HepG2 (cell line): ENCODE results near the gene C11orf68. TPM values are rescaled to one million over a fixed set of nuclear protein-coding genes. Genes with fewer than 3 reads are reported as not detected.

Experiments
- AGO1 ChIP-seq: fragments of 200-400 bp; formaldehyde crosslinking; IDR thresholded peaks from 2 replicates; pipeline ENCODE4 v1.6.1; 2017; ENCODE audit warnings: mild to moderate bottlenecking, low read depth, low read length, moderate library complexity; ENCODE audit not compliant: poor library complexity, severe bottlenecking
- CCDC6 ChIP-seq: sonication (generic); formaldehyde crosslinking; IDR thresholded peaks from 2 replicates; pipeline ENCODE4 v1.8.1; 2022; ENCODE audit warnings: mild to moderate bottlenecking, missing genetic modification reagents, moderate library complexity
- CHD2 ChIP-seq: IDR thresholded peaks from 2 replicates; pipeline ENCODE4 v1.6.1; 2011; ENCODE audit warnings: low read depth, low read length, improper control_type of control experiment
- ERF ChIP-seq: IDR thresholded peaks from 2 replicates; pipeline ENCODE4 v1.6.1; 2018; ENCODE audit warnings: missing biosample characterization, missing genetic modification reagents
- FOXJ3 ChIP-seq: sonication (generic); formaldehyde crosslinking; IDR thresholded peaks from 2 replicates; pipeline ENCODE4 v1.4.0; 2020; ENCODE audit warnings: missing genetic modification reagents, mild to moderate bottlenecking, borderline replicate concordance
- HDAC1 ChIP-seq: sonication (generic); formaldehyde crosslinking; IDR thresholded peaks from 2 replicates; pipeline ENCODE4 v1.5.1; 2020; ENCODE audit warnings: mild to moderate bottlenecking, missing genetic modification reagents
- IKZF1 ChIP-seq: fragments of 450-650 bp; IDR thresholded peaks from 2 replicates; pipeline ENCODE4 v1.7.1; 2016
- LBX2 ChIP-seq: sonication (generic); formaldehyde crosslinking; IDR thresholded peaks from 2 replicates; pipeline ENCODE4 v1.5.0; 2020; ENCODE audit warnings: missing genetic modification reagents, mild to moderate bottlenecking, borderline replicate concordance
- NONO ChIP-seq, 2 experiments: fragments of 450-650 bp in 1 of 2; sonication (generic) in 1 of 2; formaldehyde crosslinking in 1 of 2; IDR thresholded peaks in 1 of 2; conservative IDR thresholded peaks in 1 of 2; 2 replicates each; pipeline versions ENCODE4 v1.6.1 to v1.8.0; 2017 to 2022; ENCODE audit warnings: mild to moderate bottlenecking in 1 of 2, missing genetic modification reagents in 1 of 2, moderate library complexity in 1 of 2
- NR3C1 ChIP-seq: sonication (generic); formaldehyde crosslinking; IDR thresholded peaks from 2 replicates; pipeline ENCODE4 v1.4.0; 2020; ENCODE audit warnings: missing genetic modification reagents
- SIX1 ChIP-seq: sonication (generic); formaldehyde crosslinking; IDR thresholded peaks from 2 replicates; pipeline ENCODE4 v1.4.0; 2020; ENCODE audit warnings: missing genetic modification reagents, borderline replicate concordance
- TEAD2 ChIP-seq: sonication (generic); formaldehyde crosslinking; IDR thresholded peaks from 2 replicates; pipeline ENCODE4 v1.9.0; 2021; ENCODE audit warnings: missing genetic modification reagents
- XBP1 ChIP-seq: sonication (generic); formaldehyde crosslinking; IDR thresholded peaks from 2 replicates; pipeline ENCODE4 v1.5.0; 2020; ENCODE audit warnings: missing genetic modification reagents
- YY1 ChIP-seq: IDR thresholded peaks from 2 replicates; pipeline ENCODE4 v1.6.1; 2011; ENCODE audit warnings: low read length, low read depth, moderate library complexity, mild to moderate bottlenecking; ENCODE audit not compliant: insufficient read depth, insufficient replicate concordance
- ZFX ChIP-seq: sonication (generic); formaldehyde crosslinking; IDR thresholded peaks from 2 replicates; pipeline ENCODE4 v1.4.0; 2020; ENCODE audit warnings: mild to moderate bottlenecking, low read depth, missing genetic modification reagents, moderate library complexity
- ZFY ChIP-seq: sonication (generic); formaldehyde crosslinking; IDR thresholded peaks from 2 replicates; pipeline ENCODE4 v1.4.0; 2020; ENCODE audit warnings: missing genetic modification reagents
- ZNF10 ChIP-seq: sonication (generic); formaldehyde crosslinking; IDR thresholded peaks from 2 replicates; pipeline ENCODE4 v1.4.0; 2020; ENCODE audit warnings: mild to moderate bottlenecking, low read depth, missing genetic modification reagents, borderline replicate concordance
- ZNF264 ChIP-seq: sonication (generic); formaldehyde crosslinking; IDR thresholded peaks from 2 replicates; pipeline ENCODE4 v1.4.0; 2020; ENCODE audit warnings: missing genetic modification reagents
- ZNF382 ChIP-seq: sonication (generic); formaldehyde crosslinking; IDR thresholded peaks from 2 replicates; pipeline ENCODE4 v1.5.0; 2020; ENCODE audit warnings: missing genetic modification reagents, mild to moderate bottlenecking, borderline replicate concordance
- ZNF674 ChIP-seq: sonication (generic); formaldehyde crosslinking; IDR thresholded peaks from 2 replicates; pipeline ENCODE4 v1.5.0; 2020; ENCODE audit warnings: low read depth, mild to moderate bottlenecking, missing genetic modification reagents
- polyA plus RNA-seq, 8 experiments: library from polyadenylated mRNA; depleted of rRNA in 3 of 8; stranded (reverse) in 7 of 8; unstranded in 1 of 8; fragments of >200 nt; fragmentation: Illumina TruSeq in 4 of 8; extraction: Trizol in 4 of 8; gene quantifications; 2 replicates each; pipeline versions ENCODE4 v1.2.1 to v1.2.3, GENCODE V29; 2011 to 2016; ENCODE audit warnings: low read depth in 4 of 8, missing spikeins in 1 of 8, mixed read lengths in 1 of 8; ENCODE audit not compliant: insufficient read depth in 1 of 8
- total RNA-seq, 5 experiments: library from RNA; depleted of rRNA; stranded (reverse); fragments of >200 nt; fragmentation: Illumina TruSeq; extraction: Trizol; gene quantifications; 2 replicates each; pipeline ENCODE4 v1.2.3, GENCODE V29; 2016; ENCODE audit warnings: low read depth in 1 of 5
- TF ChIP-seq, protein P1 (sequence below): sonication (generic); formaldehyde crosslinking; IDR thresholded peaks from 2 replicates; pipeline ENCODE4 v1.4.0; 2020; ENCODE audit warnings: missing genetic modification reagents
- TF ChIP-seq, protein P2 (sequence below), 2 experiments: sonication (generic) in 1 of 2; formaldehyde crosslinking in 1 of 2; IDR thresholded peaks; 2 replicates each; pipeline versions ENCODE4 v1.4.0 to v1.6.1; 2016 to 2020; ENCODE audit warnings: borderline replicate concordance in 1 of 2, low read depth in 1 of 2, mild to moderate bottlenecking in 1 of 2, missing genetic modification reagents in 1 of 2

Gene C11orf68
- total and polyA plus RNA-seq, 2 of the 13 experiments (the other 11 are each of a cell fraction or from before 2014, with no cell fraction given), result 8.4 to 28.3 TPM

DNA sequence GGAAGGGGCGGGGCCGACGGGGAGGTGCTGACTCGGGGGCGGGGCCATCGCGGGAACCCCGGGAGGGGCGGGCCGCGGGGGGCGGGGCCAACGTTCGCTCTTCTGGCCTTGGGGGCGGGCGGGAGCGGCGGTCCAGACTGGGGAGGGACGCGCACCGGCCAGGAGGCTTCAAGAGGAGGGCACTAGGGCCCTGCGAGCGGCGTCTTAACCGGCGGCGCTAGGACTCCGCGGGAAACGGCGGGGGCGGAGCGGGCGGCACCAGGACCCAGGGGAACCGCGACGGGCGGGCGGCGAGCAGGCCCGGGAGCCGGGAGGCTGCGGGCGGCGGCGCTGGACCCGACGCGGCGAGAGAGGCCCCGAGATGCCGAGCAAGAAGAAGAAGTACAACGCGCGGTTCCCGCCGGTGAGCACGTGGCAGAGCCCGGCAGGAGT is 295 bp upstream of the C11orf68 start, which contains the start of gene DRAP1 (continued):
- TF ChIP-seq ZNF10 (CRISPR knock-in tag), result no peak
- TF ChIP-seq CCDC6 (CRISPR knock-in tag), result no peak; the same call in 1 of the 2 replicates
- 0 out of 2 replicates have a peak, but pooled peaks have one; percentile 67 for TF ChIP-seq LBX2 (CRISPR knock-in tag)
- TF ChIP-seq SIX1 (CRISPR knock-in tag), result no peak
- TF ChIP-seq ZNF264 (CRISPR knock-in tag), result peak; percentile 83
- no peak for TF ChIP-seq AGO1
- TF ChIP-seq ERF (CRISPR knock-in tag), result peak; percentile 78
- no peak for TF ChIP-seq ZNF674 (CRISPR knock-in tag)
- TF ChIP-seq ZFX (CRISPR knock-in tag), result peak; percentile 81
- no peak; the same call in 1 of the 2 replicates for TF ChIP-seq HDAC1 (CRISPR knock-in tag)
- no peak for TF ChIP-seq ZNF382 (CRISPR knock-in tag)
- no peak; the same call in 1 of the 2 replicates for TF ChIP-seq XBP1 (CRISPR knock-in tag)
- no peak for TF ChIP-seq IKZF1
- TF ChIP-seq NONO (IDR thresholded peaks at IDR 0.05), result no peak
- peak; percentile 65 for TF ChIP-seq NONO (CRISPR knock-in tag; conservative IDR thresholded peaks at IDR 0.05)
- TF ChIP-seq, protein P1, sequence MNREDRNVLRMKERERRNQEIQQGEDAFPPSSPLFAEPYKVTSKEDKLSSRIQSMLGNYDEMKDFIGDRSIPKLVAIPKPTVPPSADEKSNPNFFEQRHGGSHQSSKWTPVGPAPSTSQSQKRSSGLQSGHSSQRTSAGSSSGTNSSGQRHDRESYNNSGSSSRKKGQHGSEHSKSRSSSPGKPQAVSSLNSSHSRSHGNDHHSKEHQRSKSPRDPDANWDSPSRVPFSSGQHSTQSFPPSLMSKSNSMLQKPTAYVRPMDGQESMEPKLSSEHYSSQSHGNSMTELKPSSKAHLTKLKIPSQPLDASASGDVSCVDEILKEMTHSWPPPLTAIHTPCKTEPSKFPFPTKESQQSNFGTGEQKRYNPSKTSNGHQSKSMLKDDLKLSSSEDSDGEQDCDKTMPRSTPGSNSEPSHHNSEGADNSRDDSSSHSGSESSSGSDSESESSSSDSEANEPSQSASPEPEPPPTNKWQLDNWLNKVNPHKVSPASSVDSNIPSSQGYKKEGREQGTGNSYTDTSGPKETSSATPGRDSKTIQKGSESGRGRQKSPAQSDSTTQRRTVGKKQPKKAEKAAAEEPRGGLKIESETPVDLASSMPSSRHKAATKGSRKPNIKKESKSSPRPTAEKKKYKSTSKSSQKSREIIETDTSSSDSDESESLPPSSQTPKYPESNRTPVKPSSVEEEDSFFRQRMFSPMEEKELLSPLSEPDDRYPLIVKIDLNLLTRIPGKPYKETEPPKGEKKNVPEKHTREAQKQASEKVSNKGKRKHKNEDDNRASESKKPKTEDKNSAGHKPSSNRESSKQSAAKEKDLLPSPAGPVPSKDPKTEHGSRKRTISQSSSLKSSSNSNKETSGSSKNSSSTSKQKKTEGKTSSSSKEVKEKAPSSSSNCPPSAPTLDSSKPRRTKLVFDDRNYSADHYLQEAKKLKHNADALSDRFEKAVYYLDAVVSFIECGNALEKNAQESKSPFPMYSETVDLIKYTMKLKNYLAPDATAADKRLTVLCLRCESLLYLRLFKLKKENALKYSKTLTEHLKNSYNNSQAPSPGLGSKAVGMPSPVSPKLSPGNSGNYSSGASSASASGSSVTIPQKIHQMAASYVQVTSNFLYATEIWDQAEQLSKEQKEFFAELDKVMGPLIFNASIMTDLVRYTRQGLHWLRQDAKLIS (CRISPR knock-in tag), result no peak
- TF ChIP-seq NR3C1 (CRISPR knock-in tag), result no peak
- peak; percentile 72 for TF ChIP-seq ZFY
- no peak for TF ChIP-seq TEAD2 (CRISPR knock-in tag)
- TF ChIP-seq, protein P2, sequence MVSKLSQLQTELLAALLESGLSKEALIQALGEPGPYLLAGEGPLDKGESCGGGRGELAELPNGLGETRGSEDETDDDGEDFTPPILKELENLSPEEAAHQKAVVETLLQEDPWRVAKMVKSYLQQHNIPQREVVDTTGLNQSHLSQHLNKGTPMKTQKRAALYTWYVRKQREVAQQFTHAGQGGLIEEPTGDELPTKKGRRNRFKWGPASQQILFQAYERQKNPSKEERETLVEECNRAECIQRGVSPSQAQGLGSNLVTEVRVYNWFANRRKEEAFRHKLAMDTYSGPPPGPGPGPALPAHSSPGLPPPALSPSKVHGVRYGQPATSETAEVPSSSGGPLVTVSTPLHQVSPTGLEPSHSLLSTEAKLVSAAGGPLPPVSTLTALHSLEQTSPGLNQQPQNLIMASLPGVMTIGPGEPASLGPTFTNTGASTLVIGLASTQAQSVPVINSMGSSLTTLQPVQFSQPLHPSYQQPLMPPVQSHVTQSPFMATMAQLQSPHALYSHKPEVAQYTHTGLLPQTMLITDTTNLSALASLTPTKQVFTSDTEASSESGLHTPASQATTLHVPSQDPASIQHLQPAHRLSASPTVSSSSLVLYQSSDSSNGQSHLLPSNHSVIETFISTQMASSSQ (IDR thresholded peaks at IDR 0.05; ENCODE audit: low read depth), result no peak
- TF ChIP-seq, protein P2 (CRISPR knock-in tag; IDR thresholded peaks at IDR 0.05; ENCODE audit: borderline replicate concordance), result peak; percentile 54; the same call in 1 of the 2 replicates
- no peak for TF ChIP-seq YY1
- TF ChIP-seq FOXJ3 (CRISPR knock-in tag), result no peak
- TF ChIP-seq CHD2, result no peak
